HG02852 (cell line): ENCODE data around the gene QPRT.
"Not testable (repeated sequence)": the region's sequence is repeated elsewhere in the genome, so short reads cannot be mapped to it uniquely, and the experiment has no call there.

Source experiments
- ATAC-seq: cut with Tn5 transposase; IDR thresholded peaks from one replicate; pipeline ENCODE4 v1.9.1; 2021; ENCODE audit warnings: mild to moderate bottlenecking, moderate library complexity; ENCODE audit not compliant: unreplicated experiment

Gene QPRT

DNA sequence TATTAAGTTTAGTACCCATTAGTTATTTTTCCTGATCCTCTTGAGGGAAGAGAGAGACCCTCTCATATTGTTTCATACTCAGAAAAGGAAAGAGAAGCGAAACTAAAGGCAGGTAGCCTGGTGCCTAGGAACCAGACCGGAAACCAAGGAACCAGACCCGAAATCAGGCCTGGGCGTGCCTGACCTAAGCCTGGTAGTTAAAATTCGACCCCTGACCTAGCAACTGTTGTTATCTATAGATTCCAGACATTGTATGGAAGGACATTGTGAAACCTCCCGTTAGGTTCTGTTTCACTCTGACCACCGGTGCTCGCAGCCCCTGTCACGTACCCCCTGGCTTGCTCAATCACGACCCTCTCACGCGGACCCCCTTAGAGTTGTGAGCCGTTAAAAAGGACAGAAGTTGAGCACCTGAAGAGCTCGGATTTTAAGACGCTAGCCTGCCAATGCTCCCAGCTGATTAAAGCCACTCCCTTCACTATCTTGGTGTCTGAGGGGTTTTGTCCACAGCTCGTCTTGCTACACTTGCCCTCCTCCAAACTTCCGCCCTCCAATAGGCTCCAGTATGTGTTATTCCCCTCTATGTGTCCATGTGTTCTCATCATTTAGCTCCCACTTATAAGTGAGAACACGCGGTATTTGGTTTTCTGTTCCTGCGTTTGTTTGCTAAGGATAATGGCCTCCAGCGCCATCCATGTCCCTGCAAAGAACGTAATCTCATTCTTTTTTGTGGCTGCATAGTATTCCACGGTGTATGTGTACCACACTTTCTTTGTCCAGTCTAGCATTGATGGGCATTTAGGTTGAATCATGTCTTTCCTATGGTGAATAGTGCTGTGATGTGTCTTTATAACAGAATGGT, 10.7 kb downstream of the QPRT start:
- ATAC-seq: not testable (repeated sequence)

DNA sequence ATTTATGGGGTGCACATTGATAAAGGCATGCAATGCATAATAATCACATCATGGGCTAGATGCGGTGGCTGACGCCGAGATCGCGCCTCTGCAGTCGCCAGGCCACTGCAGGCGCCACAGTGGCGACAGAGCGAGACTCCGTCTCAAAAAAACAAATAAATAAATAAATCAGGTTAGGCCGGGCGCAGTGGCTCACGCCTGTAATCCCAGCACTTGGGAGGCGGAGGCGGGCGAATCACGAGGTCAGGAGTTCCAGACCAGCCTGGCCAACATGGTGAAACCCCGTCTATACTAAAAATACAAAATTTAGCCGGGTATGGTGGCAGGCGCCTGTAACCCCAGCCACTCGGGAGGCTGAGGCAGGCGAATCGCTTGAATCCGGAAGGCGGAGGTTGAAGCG, 13.6 kb downstream of the QPRT start:
- not testable (repeated sequence) for ATAC-seq

GRCh38 chr16:29694384-29695195, 15.6 kb downstream of the QPRT start:
- ATAC-seq: no peak

DNA sequence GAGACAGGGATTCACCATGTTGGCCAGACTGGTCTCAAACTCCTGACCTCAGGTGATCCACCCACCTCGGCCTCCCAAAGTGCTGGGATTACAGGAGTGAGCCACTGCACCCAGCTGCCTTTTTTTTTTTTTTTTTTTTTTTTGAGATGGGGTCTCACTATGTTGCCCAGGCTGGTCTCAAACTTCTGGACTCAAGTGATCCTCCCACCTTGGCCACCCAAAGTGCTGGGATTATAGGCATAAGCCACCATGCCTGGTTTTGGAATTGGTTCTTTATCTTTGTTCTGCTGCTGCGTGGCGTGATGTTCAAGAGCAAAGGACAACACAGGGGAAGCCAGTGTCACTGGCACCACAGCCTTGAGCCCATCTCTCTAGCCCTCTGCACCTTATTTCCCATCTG, 16.7 kb downstream of the QPRT start:
- ATAC-seq: not testable (repeated sequence)

DNA sequence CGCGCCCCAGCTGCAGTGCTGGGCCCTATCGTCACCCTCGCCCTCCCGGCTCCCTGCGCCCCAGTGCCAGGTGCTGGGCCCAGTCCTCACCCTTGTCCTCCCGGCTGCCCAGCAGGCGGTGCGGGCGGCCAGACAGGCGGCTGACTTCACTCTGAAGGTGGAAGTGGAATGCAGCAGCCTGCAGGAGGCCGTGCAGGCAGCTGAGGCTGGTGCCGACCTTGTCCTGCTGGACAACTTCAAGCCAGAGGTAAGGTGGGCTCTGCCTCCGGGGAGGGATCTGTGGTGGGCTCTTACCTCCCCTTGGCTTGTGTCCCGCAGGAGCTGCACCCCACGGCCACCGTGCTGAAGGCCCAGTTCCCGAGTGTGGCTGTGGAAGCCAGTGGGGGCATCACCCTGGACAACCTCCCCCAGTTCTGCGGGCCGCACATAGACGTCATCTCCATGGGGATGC, 17.9 kb downstream of the QPRT start:
- ATAC-seq: no peak

DNA sequence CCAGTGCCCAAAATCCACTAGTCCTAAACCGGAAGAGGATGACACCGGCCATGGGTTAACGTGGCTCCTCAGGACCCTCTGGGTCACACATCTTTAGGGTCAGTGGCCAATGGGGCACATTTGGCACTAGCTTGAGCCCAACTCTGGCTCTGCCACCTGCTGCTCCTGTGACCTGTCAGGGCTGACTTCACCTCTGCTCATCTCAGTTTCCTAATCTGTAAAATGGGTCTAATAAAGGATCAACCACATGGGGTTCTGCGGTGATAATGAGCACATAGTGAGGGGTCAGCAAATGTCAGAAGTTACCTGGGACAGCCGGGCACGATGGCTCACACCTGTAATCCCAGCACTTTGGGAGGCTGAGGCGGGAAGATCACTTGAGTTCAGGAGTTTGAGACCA, 18.4 kb downstream of the QPRT start:
- no peak for ATAC-seq

DNA sequence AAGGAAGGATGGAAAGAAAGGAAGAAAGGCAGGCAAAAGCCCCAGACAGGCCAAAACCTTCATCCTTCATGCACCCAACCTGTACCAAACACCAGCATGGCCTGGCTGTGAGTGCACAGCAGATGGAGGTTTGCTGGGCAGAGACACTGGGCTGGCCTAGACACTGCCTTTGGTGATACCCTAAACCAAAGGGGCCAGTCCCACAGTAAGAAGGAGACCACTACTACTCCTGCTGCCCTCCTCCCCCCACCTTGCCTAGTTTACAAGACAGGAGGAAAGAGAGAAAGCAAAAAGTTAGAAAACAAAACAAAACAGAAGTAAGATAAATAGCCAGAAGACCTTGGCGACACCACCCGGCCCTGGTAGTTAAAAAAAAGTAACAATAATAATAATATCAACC, 19.1 kb downstream of the QPRT start:
- no peak for ATAC-seq

GRCh38 chr16:29698484-29699323, 19.7 kb downstream of the QPRT start:
- ATAC-seq: no peak

DNA sequence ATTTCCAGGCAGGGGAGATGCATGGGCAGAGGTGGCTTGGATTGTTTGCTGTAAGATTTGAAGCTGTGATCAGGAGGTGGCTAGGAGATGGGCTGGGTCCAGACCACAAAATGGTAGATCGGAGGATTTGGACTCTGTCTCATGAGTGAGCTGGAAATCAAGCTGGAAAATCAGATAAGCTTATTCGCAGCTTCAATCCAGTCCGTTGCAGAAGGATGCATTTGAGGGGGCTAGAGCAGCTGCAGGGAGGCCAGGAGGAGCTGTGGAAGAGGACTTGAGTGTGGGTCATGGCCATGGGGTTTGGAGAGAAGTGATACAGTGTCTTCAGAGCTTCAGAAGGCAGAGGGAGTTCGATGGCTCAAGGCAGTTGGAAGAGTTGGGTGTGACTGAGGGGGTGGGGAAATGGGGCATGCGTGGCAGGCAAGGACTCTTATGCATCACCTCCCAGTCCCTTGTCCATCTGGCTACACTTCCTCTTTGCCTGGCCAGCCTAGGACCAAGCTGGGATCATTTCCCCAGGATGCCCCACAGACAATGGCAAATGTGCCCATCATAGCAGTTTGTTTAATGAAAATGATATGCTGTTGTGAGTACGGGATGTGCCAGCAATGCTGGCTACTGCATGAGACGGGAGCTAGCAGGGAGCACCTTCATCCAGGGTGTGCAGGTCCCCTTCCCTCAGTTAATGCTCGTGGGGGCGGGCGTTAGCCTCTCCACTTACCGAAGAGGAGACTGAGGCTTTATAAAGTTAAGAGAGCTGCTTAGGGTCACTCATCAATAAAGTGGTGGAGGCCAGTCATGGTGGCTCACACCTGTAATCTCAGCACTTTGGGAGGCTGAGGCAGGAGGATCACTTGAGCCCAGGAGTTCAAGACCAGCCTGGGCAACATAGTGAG, 20.6 kb downstream of the QPRT start:
- no peak for ATAC-seq

DNA sequence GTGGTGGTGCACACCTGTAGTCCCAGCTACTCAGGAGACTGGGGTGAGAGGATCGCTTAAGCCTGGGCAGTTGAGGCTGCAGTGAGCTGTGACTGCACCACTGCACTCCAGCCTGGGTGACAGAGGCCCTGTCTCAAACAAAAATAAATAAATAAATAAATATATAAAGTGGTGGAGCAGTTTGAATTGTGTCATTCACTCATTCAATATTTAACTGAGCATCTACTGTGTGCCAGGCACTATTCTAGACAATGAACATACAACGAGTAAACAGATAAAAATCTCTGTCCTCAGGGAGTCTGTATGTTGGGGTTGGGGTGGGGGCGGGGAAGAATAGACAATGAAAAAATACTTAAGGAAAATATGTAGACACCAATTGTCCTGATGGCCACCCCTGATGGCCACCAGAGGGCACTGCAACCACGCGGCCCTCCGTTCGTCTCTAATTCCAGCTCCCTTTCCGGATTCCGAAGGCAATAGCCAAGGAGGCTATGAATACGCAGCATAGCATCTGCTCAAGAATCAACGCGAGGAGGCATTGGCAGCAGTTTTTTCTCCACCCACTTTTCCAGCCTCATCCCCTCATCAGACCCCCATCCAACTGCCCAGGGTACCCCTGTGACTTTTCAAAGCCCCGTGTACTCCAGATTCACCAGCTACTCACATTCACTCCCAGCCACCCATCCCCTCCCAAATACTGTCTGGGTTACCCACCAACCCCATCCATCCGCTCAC, 21.4 kb downstream of the QPRT start:
- no peak for ATAC-seq

GRCh38 chr16:29701214-29701555, 22.2 kb downstream of the QPRT start:
- no peak for ATAC-seq

DNA sequence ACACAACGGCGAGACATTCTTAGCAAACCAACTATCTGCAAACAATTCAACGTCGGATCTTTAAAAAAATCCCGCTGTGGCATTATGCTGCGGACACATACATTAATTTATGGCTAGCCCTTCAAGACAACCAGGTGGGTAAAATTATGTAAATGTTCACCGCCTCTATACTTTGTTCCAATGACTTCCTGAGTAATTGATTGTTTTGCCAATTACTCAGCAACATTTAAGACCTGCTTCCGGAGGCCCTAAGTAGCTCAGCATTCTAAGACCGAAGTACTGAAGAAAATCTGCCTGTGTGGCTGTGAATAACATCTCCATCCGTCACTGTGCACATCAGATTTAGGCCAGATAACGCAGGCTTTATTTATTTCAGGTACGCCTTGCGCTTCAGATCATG, 23.3 kb downstream of the QPRT start:
- ATAC-seq: no peak

GRCh38 chr16:29705030-29705429, 26.1 kb downstream of the QPRT start:
- no peak for ATAC-seq

DNA sequence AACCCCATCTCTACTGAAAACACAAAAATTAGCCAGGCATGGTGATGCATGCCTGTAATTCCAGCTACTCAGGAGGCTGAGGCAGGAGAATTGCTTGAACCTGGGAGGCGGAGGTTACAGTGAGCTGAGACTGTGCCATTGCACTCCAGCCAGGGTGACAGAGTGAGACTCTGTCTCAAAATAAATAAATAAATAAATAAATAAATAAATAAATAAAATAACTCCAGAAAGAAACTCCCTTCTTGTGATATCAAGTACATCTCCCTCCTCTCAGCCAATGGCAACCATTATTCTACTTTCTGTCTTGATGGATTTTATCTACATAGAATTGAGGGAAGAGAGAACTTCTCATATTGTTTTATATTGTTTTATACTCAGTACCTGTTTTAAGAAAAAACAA, 28.2 kb downstream of the QPRT start:
- ATAC-seq: not testable (repeated sequence)

GRCh38 chr16:29708917-29709600, 30.1 kb downstream of the QPRT start:
- ATAC-seq: no peak

DNA sequence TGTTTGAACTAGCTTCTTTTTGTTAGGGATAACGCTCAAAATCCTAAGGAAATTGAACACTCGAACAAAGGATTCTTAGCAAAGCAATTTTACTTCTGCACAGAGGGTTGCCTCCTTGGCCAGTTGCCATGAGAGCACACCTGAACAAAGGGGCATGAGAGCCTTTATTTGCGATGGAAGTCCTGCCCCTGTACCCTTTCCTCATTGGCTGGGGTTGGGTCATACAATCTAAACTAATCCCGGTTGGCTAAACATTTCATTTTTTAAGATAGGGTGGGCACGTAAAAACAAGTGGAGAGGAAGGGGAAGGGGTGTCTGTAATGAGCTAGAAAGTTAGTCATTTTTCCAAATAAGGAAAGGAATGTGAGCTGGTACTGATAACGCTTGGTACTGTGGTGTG, 30.7 kb downstream of the QPRT start:
- ATAC-seq: not testable (repeated sequence)

GRCh38 chr16:29710227-29711219, 31.5 kb downstream of the QPRT start:
- no peak for ATAC-seq

GRCh38 chr16:29712809-29713208, 33.8 kb downstream of the QPRT start:
- no peak for ATAC-seq
